ENCODE results near the gene ESR2.
"Not testable (repeated sequence)": the region's sequence is repeated elsewhere in the genome, so short reads cannot be mapped to it uniquely, and the experiment has no call there.

ESR2 gene

DNA sequence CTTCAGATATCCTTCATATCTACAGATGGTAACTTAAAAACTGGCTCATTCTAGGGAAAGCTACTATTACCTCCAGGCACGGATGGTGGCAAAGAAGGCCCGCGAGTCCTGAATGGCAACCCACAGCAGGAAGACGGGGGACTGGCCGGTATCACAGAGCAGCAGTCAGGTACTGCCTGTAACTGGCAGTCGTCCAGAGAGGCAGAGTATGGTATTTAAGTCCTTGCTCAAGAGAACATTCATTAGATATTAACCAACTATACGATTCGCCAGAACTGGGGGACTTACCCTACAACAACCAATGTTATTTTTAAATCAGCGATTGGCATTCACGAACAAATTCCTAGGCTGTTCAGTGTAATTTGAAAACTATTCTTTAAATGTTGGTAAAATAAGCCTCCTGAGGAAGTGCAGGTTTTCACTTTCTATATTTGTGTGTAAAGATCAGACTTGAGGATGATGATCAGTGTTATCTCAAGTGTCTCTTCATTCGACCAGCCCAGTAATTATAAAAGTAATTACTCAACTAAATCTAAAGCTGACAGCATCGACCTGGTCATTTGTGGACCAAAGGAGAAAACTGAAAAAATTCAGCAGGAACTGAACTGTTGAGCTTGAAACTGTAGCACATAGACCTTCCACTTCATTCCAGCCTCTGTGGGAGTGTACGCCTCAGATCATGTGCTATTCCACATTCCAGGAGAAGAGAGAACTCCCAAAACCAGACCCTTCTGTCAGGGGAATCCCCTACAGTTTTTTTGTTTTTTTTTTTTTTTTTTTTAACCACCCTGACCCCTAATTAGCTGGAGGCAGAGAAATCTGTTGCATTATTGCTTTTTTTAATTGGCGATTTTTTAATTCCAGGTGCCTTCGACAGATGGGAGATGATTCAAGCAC, 75.6 kb downstream of the ESR2 start:
- no peak for DNase-seq

DNA sequence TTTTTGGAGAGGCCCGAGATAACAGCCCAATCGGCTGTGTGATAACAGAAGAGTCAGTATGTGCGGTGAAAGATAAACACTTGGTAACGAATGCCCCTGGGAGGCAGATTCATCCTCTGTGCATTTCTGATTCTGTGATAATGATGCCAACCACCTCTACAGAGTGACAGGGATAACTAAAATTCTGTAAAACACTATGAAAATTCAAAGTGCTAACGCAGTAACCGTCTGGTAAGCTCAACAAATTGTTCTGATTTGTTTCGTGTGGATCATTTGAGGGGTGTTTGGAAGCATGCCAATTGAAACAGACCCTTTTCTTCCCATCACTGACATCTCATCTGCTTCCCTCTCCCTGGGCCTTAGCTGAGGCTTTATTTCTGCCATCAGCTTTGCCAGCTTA, 76.3 kb downstream of the ESR2 start:
- DNase-seq = no peak

DNA sequence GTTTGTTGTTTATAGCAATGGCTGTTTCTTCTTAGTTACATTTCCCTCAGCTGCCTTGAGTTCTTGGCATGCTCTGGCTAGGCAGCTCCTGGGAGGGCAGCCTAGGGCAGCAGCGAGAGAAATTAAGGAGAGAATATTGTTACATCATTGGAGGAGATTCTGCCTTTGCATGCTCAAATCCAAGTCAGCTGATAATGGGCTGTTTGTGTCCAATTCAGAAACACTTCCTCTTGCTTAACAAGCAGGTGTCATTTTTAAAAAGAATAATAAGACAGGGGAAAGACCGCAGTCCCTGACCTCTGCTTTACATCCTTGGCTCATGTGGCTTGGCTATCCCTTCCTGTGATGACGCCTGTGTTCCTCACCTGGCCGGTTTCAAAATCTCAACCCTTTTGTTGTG, 76.9 kb downstream of the ESR2 start:
- no peak for DNase-seq

GRCh38 chr14:64215978-64216377, 78.2 kb downstream of the ESR2 start:
- no peak for DNase-seq

DNA sequence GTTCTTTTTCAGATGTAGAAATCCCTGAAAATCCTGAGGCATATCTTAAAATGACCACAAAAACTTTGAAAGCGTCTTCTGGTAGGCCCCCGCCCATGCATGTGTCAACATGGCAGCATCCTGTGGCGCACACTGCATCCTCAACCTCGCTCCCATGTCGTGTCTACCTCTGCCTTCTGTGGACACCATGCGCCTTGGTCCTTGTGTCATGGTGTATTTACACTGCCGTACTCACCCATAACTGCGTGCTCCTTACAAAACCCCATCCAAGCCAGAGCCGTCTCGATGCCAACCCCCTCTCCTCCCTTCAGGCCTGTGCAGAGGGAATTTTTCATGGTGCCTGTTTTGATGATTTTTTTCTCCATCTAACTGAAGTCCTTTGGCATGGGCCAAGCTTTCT, 78.9 kb downstream of the ESR2 start:
- DNase-seq = no peak

DNA sequence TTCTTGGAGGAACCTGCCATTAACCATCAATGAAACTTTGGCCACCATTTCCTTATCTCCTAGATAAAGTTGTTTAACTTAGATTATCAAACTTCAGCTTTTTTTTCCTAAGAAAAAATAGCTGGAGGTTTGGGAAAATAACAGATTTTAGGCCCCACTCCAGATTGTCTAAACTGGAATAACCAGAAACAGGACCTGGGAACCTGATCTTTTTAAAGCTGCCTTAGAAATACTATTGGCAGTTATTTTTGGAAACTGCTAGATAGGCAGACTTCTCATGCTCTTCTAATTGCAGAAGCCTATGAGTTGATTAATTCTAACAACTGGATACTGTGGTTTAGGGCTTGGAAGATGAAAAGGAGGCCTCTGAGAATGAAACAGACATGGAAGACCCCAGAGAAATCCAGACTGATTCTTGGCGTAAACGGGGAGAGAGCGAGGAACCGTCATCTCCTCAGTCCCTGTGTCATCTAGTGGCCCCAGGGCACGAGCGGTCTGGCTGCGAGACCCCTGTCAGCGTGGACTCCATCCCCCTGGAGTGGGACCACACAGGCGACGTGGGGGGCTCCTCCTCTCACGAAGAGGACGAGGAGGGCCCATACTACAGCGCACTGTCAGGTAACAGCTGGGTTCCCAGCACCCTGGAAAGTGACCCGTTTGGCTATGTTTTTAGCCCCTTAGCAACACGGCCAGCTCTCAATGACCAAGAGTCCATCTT, 80.2 kb downstream of the ESR2 start:
- DNase-seq = no peak

DNA sequence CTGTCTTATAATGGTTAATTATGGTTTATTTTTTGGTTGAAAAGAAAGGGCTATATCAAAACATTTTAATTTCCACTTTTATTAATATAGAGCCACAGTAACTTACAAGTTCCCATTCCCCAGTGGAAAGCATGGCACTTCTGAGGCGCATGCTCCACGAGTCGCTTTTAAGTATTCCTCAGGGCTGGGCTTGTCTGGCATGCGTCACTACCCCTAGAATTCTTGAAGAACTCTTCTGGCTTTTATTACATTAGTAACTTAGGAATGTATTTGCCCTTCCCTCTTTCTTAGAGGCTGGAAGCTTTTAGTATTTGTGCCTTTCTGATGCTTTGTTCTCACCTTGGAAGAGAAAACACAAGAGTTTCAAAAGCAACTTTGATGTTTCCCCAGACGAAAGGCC, 81.1 kb downstream of the ESR2 start:
- DNase-seq = no peak

- no peak for DNase-seq
These were observed 81.5 kb downstream of the ESR2 start for GRCh38 chr14:64212666-64213065.

DNA sequence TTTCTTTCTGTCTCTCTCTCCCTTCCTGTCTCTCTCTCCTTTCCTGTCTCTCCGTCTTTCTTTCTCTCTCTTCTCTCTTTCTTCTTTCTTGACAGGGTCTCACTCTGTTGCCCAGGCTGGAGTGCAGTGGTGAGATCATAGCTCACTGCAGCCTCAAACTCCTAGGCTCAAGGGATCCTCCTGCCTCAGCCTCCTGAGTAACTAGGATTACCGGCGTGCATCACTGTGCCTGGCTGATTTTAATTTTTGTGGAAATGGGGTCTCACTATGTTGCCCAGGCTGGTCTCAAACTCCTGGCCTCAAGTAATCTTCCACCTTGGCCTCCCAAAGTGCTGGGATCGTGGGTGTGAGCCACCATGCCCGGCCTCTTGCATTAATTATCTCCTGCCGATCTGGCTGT, 83.3 kb downstream of the ESR2 start:
- not testable (repeated sequence) for DNase-seq

DNA sequence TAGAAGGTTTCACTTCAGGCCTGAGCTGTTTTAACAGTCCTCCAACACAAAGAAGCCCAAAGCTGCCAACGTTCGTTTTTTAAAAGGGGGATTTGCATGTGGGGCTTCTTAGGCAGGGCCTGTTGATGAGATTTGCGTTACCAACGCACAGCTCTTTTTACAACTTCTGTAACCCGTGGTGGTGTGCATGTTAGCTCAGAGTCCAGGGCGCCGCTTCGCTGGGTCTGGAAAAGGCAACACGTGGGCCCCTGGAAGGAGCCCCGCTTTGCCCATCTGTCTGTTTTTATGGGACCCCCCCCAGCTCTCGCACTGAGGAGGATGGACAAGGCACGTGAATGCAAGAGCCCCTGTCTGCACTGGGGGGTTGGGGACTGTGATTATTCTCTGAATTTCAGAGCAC, 84.0 kb downstream of the ESR2 start:
- DNase-seq = no peak

DNA sequence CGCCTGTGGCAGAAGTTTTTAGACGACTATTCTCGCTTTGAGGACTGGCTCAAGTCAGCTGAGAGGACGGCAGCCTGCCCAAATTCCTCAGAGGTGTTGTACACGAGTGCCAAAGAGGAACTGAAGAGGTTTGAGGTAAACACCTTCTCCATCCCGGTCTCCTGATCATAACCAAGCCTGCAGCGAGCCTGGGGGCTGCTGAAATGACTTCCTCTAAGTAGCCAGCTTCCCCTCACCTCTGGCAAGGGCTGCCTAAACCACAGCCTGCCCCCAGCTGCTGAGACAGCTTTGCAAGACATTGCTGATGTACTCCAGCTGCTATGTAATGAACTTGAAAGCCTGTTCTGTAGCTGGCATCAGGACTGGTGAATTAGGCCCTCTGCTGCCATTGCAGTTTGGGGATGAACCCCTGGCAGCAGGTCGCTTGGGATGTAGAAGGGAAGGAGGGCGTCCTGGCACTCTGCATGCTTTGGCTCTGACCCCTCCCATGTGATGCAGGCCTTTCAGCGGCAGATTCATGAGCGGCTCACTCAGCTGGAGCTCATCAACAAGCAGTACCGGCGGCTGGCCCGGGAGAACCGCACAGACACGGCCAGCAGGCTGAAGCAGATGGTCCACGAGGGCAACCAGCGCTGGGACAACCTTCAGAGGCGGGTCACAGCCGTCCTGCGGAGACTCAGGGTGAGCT, 84.6 kb downstream of the ESR2 start:
- DNase-seq = no peak

DNA sequence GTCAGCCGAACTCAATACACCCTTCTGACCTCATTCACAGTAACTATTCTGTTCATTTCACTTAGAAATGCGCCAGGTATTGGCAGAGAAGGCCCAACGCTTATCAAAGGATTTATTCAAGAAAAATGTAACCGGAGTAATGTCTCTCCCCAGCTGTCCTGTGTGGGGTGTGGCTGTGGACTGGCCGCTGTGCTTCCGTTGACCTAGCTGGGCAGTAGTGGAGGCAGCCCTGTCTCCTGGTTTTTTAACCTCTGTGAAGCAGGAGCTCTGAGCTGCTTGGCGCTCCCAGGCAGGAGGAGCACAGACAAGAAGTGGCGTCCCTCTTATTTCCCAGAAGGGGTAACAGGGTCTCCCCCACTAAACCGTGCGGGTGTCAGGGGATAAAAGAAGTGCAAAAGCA, 85.2 kb downstream of the ESR2 start:
- DNase-seq = no peak

- no peak for DNase-seq
These were observed 85.9 kb downstream of the ESR2 start for GRCh38 chr14:64208261-64208660.

- no peak for DNase-seq
These were observed 90.7 kb downstream of the ESR2 start for GRCh38 chr14:64203366-64204006.

GRCh38 chr14:64202716-64203115, 91.5 kb downstream of the ESR2 start:
- DNase-seq = no peak

GRCh38 chr14:64201921-64202545, 92.1 kb downstream of the ESR2 start:
- no peak for DNase-seq

GRCh38 chr14:64201296-64201695, 92.9 kb downstream of the ESR2 start:
- DNase-seq = no peak

GRCh38 chr14:64200170-64200569, 94.0 kb downstream of the ESR2 start:
- no peak for DNase-seq

DNA sequence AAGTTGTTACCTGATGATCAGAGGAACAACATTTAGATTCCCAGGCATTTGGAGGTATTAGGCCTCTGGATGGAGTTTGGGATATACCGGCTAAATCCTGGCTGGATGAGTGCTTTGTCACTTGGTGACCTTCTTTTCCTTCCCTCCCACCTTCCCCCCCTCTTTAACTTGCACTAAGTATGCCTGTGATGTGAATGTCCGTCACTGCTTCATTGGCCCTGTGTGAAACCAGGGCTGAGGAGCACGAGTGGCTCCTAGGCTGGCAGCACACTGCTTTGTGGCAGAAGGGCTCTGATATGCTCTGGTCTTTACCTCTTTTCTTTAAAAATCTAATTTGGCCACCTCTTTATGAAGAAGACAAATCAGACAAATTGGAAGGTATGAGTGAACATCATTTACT, 95.7 kb downstream of the ESR2 start:
- no peak for DNase-seq

DNA sequence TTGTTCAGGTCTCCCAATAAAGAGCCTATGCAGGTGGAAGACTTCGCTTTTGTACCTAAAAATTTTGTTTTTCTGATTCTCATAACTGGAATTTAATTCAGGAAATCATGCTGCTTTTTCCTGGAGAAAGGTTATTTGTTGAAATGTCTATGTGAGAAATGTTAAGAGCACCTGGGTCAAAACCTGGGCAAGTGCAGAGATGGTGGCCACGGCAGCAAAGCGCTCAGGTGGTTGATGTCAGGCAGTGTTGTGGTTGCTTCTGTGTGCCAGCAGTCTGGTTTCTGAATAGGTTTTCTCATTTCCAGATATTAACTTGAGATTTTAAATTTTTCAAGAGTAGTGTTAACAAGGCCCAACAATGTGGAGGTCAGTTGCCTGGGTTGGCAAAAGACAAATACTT, 96.2 kb downstream of the ESR2 start:
- no peak for DNase-seq

GRCh38 chr14:64196814-64197411, 97.3 kb downstream of the ESR2 start:
- no peak for DNase-seq

DNA sequence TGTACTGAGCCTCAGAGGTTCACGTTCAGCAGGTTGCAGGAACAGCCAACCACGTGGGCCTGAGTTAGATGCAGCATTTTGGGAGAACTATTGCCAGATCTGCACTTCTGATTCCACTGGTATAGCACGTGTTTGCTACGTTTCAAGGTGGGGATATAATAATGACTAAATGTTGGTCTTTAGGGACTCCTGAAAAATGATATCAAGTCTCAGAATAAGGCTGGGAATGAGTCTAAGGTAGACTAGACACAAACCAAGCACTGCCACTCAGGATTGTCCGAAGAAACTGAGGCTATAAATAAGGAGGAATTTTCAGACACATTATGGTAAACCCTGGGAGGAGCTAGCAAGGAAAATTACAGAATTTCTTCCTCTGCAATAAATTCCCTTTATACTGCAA, 98.1 kb downstream of the ESR2 start:
- DNase-seq = no peak

All from activated CD4-positive, alpha-beta T cell treated with anti-CD3 and anti-CD28 coated beads for 4 hours (primary cell).